GF-D8 (cell line): ENCODE data around the gene FRMD4A.

ENCODE experiments used
- DNase-seq: peaks from one replicate; lab custom pipeline; 2025; lab: John Stamatoyannopoulos, UW

FRMD4A gene

GRCh38 chr10:13673156-13673555 lies 657.6 kb downstream of the FRMD4A start:
- DNase-seq: no peak

GRCh38 chr10:13672548-13672947 lies 658.2 kb downstream of the FRMD4A start:
- DNase-seq: no peak

GRCh38 chr10:13671904-13672303 lies 658.8 kb downstream of the FRMD4A start:
- no peak for DNase-seq

GRCh38 chr10:13670311-13670710 lies 660.4 kb downstream of the FRMD4A start:
- DNase-seq: no peak

GRCh38 chr10:13669901-13670300 lies 660.8 kb downstream of the FRMD4A start:
- no peak for DNase-seq

GRCh38 chr10:13669182-13669855 lies 661.4 kb downstream of the FRMD4A start:
- no peak for DNase-seq

- DNase-seq: no peak
These were observed 662.6 kb downstream of the FRMD4A start for GRCh38 chr10:13668126-13668525.

- no peak for DNase-seq
These were observed 665.0 kb downstream of the FRMD4A start for GRCh38 chr10:13665516-13666262.

- no peak for DNase-seq
These were observed 669.5 kb downstream of the FRMD4A start for GRCh38 chr10:13661256-13661655.

- DNase-seq: no peak
These were observed 670.2 kb downstream of the FRMD4A start for GRCh38 chr10:13660551-13660920.

- DNase-seq: peak; percentile 21
These were observed 670.7 kb downstream of the FRMD4A start for GRCh38 chr10:13659887-13660550.

GRCh38 chr10:13658871-13659685 lies 671.6 kb downstream of the FRMD4A start:
- peak; percentile 54 for DNase-seq

- peak; percentile 31 for DNase-seq
These were observed 672.5 kb downstream of the FRMD4A start for GRCh38 chr10:13658264-13658663.

- DNase-seq: no peak
These were observed 673.5 kb downstream of the FRMD4A start for GRCh38 chr10:13657101-13657680.

GRCh38 chr10:13656337-13657100 lies 674.2 kb downstream of the FRMD4A start:
- DNase-seq: no peak

GRCh38 chr10:13654846-13655245 lies 675.9 kb downstream of the FRMD4A start:
- DNase-seq: no peak

GRCh38 chr10:13654118-13654830 lies 676.5 kb downstream of the FRMD4A start:
- DNase-seq: no peak

GRCh38 chr10:13652860-13653259 lies 677.9 kb downstream of the FRMD4A start:
- DNase-seq: no peak

GRCh38 chr10:13651969-13652720 lies 678.6 kb downstream of the FRMD4A start:
- DNase-seq: no peak

- DNase-seq: no peak
These were observed 679.8 kb downstream of the FRMD4A start for GRCh38 chr10:13650961-13651360.
